Inferior parietal cortex (tissue), 1 donor: ENCODE results near the gene PTPN14.
"Not testable (repeated sequence)": the region's sequence is repeated elsewhere in the genome, so short reads cannot be mapped to it uniquely, and the experiment has no call there.

Source experiments
- DNase-seq: peaks from one replicate; pipeline ENCODE4 v3.0.0-alpha.2; 2016; ENCODE audit errors: extremely low spot score

PTPN14 gene

GRCh38 chr1:214400131-214400530 is 151.3 kb downstream of the PTPN14 start:
- no peak for DNase-seq

- DNase-seq, result no peak
These were observed 152.9 kb downstream of the PTPN14 start for GRCh38 chr1:214398490-214398889.

GRCh38 chr1:214397497-214397896 is 153.9 kb downstream of the PTPN14 start:
- no peak for DNase-seq

DNA sequence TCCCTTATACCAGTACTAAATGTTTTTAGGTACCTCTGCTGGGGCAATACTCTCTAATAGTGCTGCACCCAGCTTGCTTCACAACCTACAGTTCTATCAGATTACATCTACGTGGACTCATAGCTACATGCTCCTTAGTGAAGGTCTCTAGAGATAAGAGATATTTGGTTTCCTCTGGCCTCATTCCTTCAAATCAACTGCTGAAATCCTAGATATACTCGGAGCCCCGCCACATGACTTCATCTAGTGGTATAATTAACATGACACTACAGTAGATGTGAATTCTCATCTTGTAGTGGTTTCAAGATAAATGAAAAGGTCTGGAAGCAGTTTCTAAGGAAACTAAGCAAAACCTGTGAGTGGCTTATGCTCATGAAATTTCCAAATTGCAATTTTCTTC is 155.1 kb downstream of the PTPN14 start:
- no peak for DNase-seq

- DNase-seq, result not testable (repeated sequence)
These were observed 156.8 kb downstream of the PTPN14 start for GRCh38 chr1:214394569-214394968.

DNA sequence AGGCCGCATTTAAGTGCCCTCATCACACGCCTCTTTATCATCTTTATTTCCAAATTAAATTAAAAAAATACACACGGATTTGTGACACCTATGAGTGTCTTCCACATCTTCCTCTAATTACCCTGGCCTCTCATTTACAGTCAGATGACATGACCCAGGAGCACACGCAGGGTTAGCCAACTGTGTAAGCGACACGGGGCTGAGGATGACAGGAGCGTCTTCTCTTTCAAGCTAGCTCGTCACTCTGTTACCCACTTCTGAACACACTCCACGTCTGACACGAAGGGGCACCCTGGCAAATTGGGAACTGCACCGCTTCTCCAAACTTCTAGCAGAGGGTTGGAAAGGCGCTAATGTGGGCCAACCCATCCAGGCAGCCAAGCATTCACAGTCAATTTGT is 158.3 kb downstream of the PTPN14 start:
- DNase-seq, result no peak

- no peak for DNase-seq
These were observed 159.3 kb downstream of the PTPN14 start for GRCh38 chr1:214391873-214392645.

GRCh38 chr1:214389734-214390133 is 161.7 kb downstream of the PTPN14 start:
- DNase-seq, result no peak

GRCh38 chr1:214386747-214387146 is 164.7 kb downstream of the PTPN14 start:
- no peak for DNase-seq

- no peak for DNase-seq
These were observed 165.1 kb downstream of the PTPN14 start for GRCh38 chr1:214386333-214386732.

GRCh38 chr1:214385428-214385827 is 166.0 kb downstream of the PTPN14 start:
- no peak for DNase-seq

DNA sequence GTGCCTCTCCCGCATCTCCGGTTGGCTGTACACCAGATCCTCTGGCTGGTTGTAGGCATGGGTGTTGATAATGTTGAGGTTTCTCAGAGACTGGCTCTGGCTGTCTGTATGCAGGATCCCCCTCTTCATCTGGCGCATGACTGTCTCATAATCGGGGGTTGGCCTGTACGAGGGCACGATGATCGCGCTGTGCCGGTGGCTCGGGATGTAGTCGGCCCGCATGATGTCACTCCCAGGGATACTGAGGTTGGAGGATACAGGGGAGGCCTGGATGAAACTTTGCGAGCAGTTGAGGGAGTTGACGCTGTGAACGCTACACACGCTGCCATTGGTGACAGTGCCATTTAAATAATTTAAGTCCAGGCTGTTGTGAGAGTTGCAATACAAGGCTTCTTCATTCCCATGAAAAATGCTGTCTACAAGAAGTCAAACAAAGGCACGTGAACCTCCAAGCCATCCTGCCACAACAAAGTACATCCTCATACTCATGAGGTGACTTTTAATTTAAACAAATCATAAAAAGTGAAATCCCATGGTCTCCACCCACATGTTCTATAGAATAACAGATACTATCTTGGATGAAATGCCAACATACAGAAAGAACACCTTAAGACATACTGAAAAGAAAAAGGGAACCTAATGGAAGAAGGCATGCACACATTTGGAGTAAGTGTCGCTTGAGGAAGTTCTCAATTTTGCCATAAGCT is 166.9 kb downstream of the PTPN14 start:
- DNase-seq, result no peak

DNA sequence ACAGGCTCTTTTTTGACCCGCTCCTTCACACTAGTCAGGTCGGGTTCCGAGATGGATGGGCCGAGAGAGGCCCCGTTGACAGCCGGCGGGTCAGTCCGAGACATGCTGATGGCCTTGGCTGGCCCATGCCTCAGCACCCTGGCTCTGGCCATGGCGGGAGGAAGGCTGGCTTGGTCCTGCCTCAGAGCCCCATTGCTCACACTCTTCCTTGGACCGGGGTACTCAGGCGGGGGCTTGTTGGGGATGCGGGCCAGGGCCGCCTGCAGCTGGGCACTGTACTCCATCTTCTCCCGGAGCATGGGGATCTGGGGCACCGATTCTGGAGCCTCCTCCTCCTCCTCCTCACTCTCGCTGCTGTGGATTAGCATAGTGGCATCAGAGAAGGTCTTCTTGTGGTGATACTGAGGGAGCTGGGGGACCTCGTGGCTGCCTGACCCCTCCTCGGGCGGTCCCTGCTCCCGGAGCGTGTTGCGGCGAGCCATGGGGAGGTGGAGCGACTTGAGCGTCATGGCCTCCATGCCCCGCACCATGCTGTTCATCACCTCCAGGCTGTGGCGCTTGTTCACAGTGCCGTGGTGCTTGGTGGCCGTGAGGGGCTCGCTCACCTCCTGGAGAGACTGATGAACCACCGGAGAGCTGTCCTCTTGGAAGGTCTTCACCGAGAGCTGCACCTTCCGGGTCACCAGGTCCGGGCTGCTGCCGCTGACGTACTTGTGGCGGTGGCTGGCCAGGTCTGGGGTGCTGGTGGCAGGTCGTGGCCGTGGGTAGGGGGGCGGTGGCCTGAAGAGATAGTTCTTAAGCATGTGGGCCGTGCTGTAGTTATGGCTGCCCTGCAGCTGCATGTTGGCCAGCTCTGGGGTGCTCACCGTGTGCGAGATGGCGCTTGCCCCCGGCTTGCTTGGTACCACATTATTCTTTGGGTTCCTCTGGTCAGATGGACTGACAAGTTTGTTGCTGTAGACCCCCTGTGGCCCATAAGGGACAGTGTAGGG is 167.7 kb downstream of the PTPN14 start:
- no peak for DNase-seq

DNA sequence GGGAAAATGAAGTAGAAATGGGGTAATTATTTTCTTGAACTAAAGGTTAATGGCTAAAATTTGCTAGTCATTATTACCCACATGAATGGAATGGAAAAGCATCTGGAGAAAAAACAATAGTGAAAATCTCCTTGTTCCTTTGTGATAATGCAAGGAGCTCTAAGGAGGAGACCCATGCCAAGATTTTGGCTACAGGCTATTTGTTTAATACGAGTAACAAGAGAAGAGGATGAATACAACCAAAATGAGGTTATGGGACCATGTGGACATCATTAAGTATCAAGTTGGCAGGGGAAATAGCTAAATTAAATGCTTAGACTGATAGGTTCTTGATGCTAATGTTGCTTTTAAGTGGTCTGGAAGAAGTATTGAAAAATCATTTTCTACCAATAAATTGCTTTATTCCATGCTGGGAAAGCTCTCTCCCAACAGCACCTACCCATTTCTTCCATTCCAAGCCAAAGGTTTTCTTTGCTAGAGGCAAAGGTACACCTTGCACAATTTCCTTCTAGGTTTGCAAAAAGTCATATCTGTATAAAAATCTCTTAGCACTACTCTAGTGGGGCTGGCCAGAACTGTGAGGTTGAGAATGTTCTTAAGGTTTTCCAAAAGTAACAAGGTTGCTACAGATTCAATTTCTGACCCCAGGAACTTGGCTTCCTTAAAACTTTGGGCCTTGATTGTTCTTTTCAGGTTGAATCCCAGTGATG is 170.3 kb downstream of the PTPN14 start:
- no peak for DNase-seq

DNA sequence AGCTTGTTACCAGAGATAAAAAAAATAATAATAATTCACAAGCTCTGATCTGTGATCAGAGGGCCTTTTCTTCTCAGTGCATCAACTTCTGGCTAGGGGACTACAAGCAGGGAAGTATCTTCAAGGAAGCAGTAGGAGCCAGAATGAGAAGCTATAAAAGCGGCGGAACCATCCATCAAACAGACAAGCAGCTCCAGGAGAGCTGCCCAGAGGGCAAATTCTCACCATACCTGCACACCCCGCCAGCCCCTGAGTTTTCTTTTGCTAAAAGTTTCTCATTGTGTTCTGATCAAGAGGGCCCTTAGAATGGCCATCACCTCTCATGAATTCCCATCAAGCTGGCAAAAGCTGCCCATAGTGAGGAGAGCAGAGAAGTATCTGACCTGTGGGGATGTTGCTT is 171.0 kb downstream of the PTPN14 start:
- no peak for DNase-seq

- DNase-seq, result no peak
These were observed 172.0 kb downstream of the PTPN14 start for GRCh38 chr1:214379236-214379970.

DNA sequence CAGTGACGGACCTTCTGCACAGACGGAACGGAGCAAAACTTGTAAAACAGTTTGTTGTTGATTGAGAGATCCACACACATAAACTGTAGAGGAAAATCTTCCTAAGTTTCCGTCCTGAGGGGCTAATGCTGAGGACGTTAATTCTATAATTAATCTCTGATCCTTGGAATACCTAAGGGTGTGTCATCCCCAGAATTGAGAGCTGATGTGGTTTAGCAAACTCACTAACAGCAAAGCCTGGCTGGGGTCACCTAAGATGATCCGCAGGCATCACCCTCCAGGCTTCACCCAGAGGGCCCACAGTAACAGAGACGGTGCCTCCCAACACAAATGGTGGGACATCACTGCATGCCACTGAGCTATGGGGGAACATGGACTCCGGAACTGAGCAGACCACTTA is 172.9 kb downstream of the PTPN14 start:
- DNase-seq, result no peak

GRCh38 chr1:214377886-214378285 is 173.5 kb downstream of the PTPN14 start:
- no peak for DNase-seq

DNA sequence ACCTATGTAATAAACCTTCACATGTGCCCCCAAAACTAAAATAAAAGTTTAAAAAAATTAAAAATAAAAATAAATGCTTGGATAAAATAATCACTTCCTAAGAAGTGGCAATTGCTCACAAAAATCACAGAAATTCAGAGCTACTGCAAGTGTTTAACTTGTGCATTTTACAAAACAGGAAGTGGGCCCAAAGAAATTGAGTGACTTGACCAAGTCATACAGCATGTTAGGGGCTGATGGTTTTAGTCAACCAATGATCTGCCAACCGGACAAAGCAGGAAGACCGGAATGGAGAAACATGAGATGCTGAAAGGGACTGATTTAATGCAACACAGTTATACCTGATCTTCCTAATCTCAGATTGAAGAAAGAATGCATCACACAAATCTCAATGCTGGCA is 173.9 kb downstream of the PTPN14 start:
- no peak for DNase-seq

DNA sequence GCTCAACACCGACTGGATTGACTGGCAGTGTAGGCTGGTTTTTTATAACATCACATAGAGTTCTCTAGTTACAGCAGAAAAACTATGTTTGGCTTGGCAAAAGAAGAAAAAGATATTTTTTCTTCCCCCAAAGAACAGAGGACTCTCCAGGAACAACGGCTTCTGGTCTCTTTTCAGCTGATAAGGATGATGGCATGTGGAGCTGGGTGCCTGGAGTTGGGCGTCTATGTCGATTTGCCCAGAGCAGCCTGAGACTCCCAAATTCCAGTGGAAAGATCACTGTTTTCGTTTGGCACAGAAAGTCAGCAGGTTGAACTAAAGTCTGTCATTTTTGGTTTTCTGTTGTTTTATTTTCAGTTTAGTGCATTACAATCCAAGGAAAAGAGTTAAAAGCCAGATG is 179.3 kb downstream of the PTPN14 start:
- DNase-seq, result peak; percentile 36

GRCh38 chr1:214370615-214371014 is 180.8 kb downstream of the PTPN14 start:
- peak; percentile 42 for DNase-seq
